Ishikawa (cell line): ENCODE measurements around the gene SLA2.

Experiments used
- CEBPB ChIP-seq: IDR thresholded peaks from 2 replicates; pipeline ENCODE4 v1.6.1; 2012
- CREB1 ChIP-seq: IDR thresholded peaks from 2 replicates; pipeline ENCODE4 v1.6.1; 2012; ENCODE audit warnings: low read depth
- EGR1 ChIP-seq: IDR thresholded peaks from 2 replicates; pipeline ENCODE4 v1.6.1; 2012
- EP300 ChIP-seq: IDR thresholded peaks from 2 replicates; pipeline ENCODE4 v1.6.1; 2012; ENCODE audit warnings: borderline replicate concordance
- FOXM1 ChIP-seq: IDR thresholded peaks from 2 replicates; pipeline ENCODE4 v1.6.1; 2012; ENCODE audit warnings: low read depth, borderline replicate concordance
- MAX ChIP-seq: IDR thresholded peaks from 2 replicates; pipeline ENCODE4 v1.6.1; 2012
- NFIC ChIP-seq: IDR thresholded peaks from 2 replicates; pipeline ENCODE4 v1.6.1; 2012
- RAD21 ChIP-seq: IDR thresholded peaks from 2 replicates; pipeline ENCODE4 v1.6.1; 2012; ENCODE audit warnings: low read depth
- REST ChIP-seq: IDR thresholded peaks from 2 replicates; pipeline ENCODE4 v1.6.1; 2012; ENCODE audit warnings: low read depth, mild to moderate bottlenecking
- TAF1 ChIP-seq: IDR thresholded peaks from 2 replicates; pipeline ENCODE4 v1.6.1; 2012; ENCODE audit warnings: low read depth, mild to moderate bottlenecking
- TCF12 ChIP-seq: IDR thresholded peaks from 2 replicates; pipeline ENCODE4 v1.6.1; 2012; ENCODE audit warnings: low read depth
- TEAD4 ChIP-seq: IDR thresholded peaks from 2 replicates; pipeline ENCODE4 v1.6.1; 2012
- USF1 ChIP-seq: IDR thresholded peaks from 2 replicates; pipeline ENCODE4 v1.6.1; 2012
- YY1 ChIP-seq: IDR thresholded peaks from 2 replicates; pipeline ENCODE4 v1.6.1; 2012; ENCODE audit warnings: low read depth
- ZBTB7A ChIP-seq: IDR thresholded peaks from 2 replicates; pipeline ENCODE4 v1.6.1; 2012; ENCODE audit warnings: low read depth

The SLA2 gene

GRCh38 chr20:36624068-36624943, 21.7 kb downstream of the SLA2 start:
- TF ChIP-seq ZBTB7A: no peak
- TF ChIP-seq NFIC: no peak
- TF ChIP-seq CEBPB: no peak
- no peak for TF ChIP-seq TAF1
- no peak for TF ChIP-seq TCF12
- TF ChIP-seq YY1: no peak
- no peak for TF ChIP-seq TEAD4
- no peak for TF ChIP-seq EP300
- no peak for TF ChIP-seq FOXM1
- TF ChIP-seq CREB1: no peak
- no peak for TF ChIP-seq USF1

- TF ChIP-seq TCF12 (no peak), RAD21 (no peak), USF1 (no peak), ZBTB7A (no peak), FOXM1 (no peak), YY1 (no peak), MAX (no peak), TEAD4 (no peak), EP300 (no peak), CEBPB (no peak), CREB1 (no peak)
Observed at GRCh38 chr20:36623444-36623843, 22.6 kb downstream of the SLA2 start.

- TF ChIP-seq ZBTB7A (no peak), EP300 (no peak), CEBPB (no peak)
Observed at GRCh38 chr20:36620917-36621316, 25.1 kb downstream of the SLA2 start.

- no peak for TF ChIP-seq RAD21
- TF ChIP-seq TEAD4: no peak
- no peak for TF ChIP-seq TCF12
Observed at GRCh38 chr20:36614781-36615557, 31.0 kb downstream of the SLA2 start.

- TF ChIP-seq YY1: no peak
- TF ChIP-seq NFIC: peak; percentile 62; the same call in 1 of the 2 replicates
Observed at GRCh38 chr20:36613974-36614373, 32.0 kb downstream of the SLA2 start.

GRCh38 chr20:36611625-36612024, 34.4 kb downstream of the SLA2 start:
- no peak for TF ChIP-seq TEAD4
- no peak for TF ChIP-seq CREB1
- TF ChIP-seq RAD21: no peak
- TF ChIP-seq YY1: no peak
- TF ChIP-seq TAF1: no peak
- no peak for TF ChIP-seq ZBTB7A
- TF ChIP-seq MAX: no peak
- TF ChIP-seq EGR1: no peak
- TF ChIP-seq FOXM1: no peak
- TF ChIP-seq REST: no peak
- no peak for TF ChIP-seq NFIC
- TF ChIP-seq TCF12: no peak
- no peak for TF ChIP-seq USF1
- TF ChIP-seq EP300: no peak
- no peak for TF ChIP-seq CEBPB
